Measurements from ENCODE around the gene DUSP16. TPM values are rescaled to one million over a fixed set of nuclear protein-coding genes. Genes with fewer than 3 reads are reported as not detected.

Gene DUSP16
- total and polyA plus RNA-seq, 5 donors from 2014 or later, result 29.4 to 108 (median 30.3) TPM

- H3K27ac Mint-ChIP-seq, result peak overlapping the region; percentile 29 to 98 (median 80)
- H3K4me3 Mint-ChIP-seq, result no peak overlapping the region
- peaks cover 41 to 77% (median 58%) of the 10 kb centered on the region in 4 donors for H3K4me1 Mint-ChIP-seq
Measured at GRCh38 chr12:12436831-12437345, 125.8 kb downstream of the DUSP16 start.

GRCh38 chr12:12433203-12433731 is 129.4 kb downstream of the DUSP16 start:
- Histone ChIP-seq H3K9me3 (ENCODE audit: control insufficient read depth in 2 of 2, low read length in 2 of 2) (no peaks in the 10 kb centered on the region), H3K36me3 (ENCODE audit: control insufficient read depth, insufficient read depth, low read length) (peaks cover 15% of the 10 kb centered on the region), H3K27ac (ENCODE audit: insufficient read depth, low read length, poor library complexity, severe bottlenecking) (no peak overlapping the region), H3K4me3 (ENCODE audit: low read depth, low read length) (no peak overlapping the region), H3K27me3 (ENCODE audit: control insufficient read depth, insufficient read depth, low read length) (no peaks in the 10 kb centered on the region), H3K4me1 (ENCODE audit: control insufficient read depth, insufficient read depth, low read length, poor library complexity, severe bottlenecking) (peaks cover 22% of the 10 kb centered on the region)
- Mint-ChIP-seq H3K4me3 (peak overlapping the region in 2 of 4 donors; percentile 25 to 51), H3K27me3 (no peaks in the 10 kb centered on the region), H3K27ac (peak overlapping the region; percentile 60 to 91 (median 85)), H3K4me1 (peaks cover 23 to 66% (median 59%) of the 10 kb centered on the region in 4 donors), H3K9me3 (no peaks in the 10 kb centered on the region), H3K36me3 (peaks cover 19% of the 10 kb centered on the region)
- DNase-seq (no peak), ATAC-seq (ENCODE audit: low read depth in 2 of 2) (no peak)

More at GRCh38 chr12:12436831-12437345, 125.8 kb downstream of the DUSP16 start:
- H3K36me3 ChIP-seq (ENCODE audit: control insufficient read depth, insufficient read depth, low read length), result peaks cover 15% of the 10 kb centered on the region
- Mint-ChIP-seq H3K36me3 (peaks cover 19% of the 10 kb centered on the region), H3K9me3 (no peaks in the 10 kb centered on the region), H3K27me3 (no peaks in the 10 kb centered on the region)
- H3K4me3 ChIP-seq (ENCODE audit: low read depth, low read length), result no peak overlapping the region
- H3K27me3 ChIP-seq (ENCODE audit: control insufficient read depth, insufficient read depth, low read length), result no peaks in the 10 kb centered on the region
- H3K27ac ChIP-seq (ENCODE audit: insufficient read depth, low read length, poor library complexity, severe bottlenecking), result no peak overlapping the region
- ATAC-seq (ENCODE audit: low read depth in 2 of 2) (no peak), DNase-seq (no peak)
- H3K9me3 ChIP-seq (ENCODE audit: control insufficient read depth in 2 of 2, low read length in 2 of 2), result no peaks in the 10 kb centered on the region
- peaks cover 43% of the 10 kb centered on the region for H3K4me1 ChIP-seq (ENCODE audit: control insufficient read depth, insufficient read depth, low read length, poor library complexity, severe bottlenecking)

GRCh38 chr12:12432364-12432763 is 130.3 kb downstream of the DUSP16 start:
- Histone ChIP-seq H3K4me1 (ENCODE audit: control insufficient read depth, insufficient read depth, low read length, poor library complexity, severe bottlenecking) (peaks cover 18% of the 10 kb centered on the region), H3K27me3 (ENCODE audit: control insufficient read depth, insufficient read depth, low read length) (no peaks in the 10 kb centered on the region), H3K27ac (ENCODE audit: insufficient read depth, low read length, poor library complexity, severe bottlenecking) (no peak overlapping the region), H3K9me3 (ENCODE audit: control insufficient read depth in 2 of 2, low read length in 2 of 2) (no peaks in the 10 kb centered on the region), H3K4me3 (ENCODE audit: low read depth, low read length) (no peak overlapping the region), H3K36me3 (ENCODE audit: control insufficient read depth, insufficient read depth, low read length) (peaks cover 14% of the 10 kb centered on the region)
- Mint-ChIP-seq H3K4me3 (peak overlapping the region in 1 of 4 donors; percentile 25), H3K4me1 (peaks cover 30 to 66% (median 60%) of the 10 kb centered on the region in 4 donors), H3K36me3 (peaks cover 18% of the 10 kb centered on the region), H3K27ac (peak overlapping the region; percentile 34 to 67 (median 53)), H3K9me3 (no peaks in the 10 kb centered on the region), H3K27me3 (no peaks in the 10 kb centered on the region)
- DNase-seq (no peak), ATAC-seq (ENCODE audit: low read depth in 2 of 2) (no peak)

GRCh38 chr12:12428961-12429657 is 133.6 kb downstream of the DUSP16 start:
- H3K4me1 Mint-ChIP-seq, result peaks cover 33 to 61% (median 59%) of the 10 kb centered on the region in 4 donors
- ATAC-seq (ENCODE audit: low read depth in 2 of 2), result no peak
- H3K4me1 ChIP-seq (ENCODE audit: control insufficient read depth, insufficient read depth, low read length, poor library complexity, severe bottlenecking), result peaks cover 18% of the 10 kb centered on the region

GRCh38 chr12:12428047-12428446 is 134.6 kb downstream of the DUSP16 start:
- H3K9me3 Mint-ChIP-seq, result peaks cover 0 to 20% (median 7%) of the 10 kb centered on the region in 7 donors
- Histone ChIP-seq H3K9me3 (ENCODE audit: control insufficient read depth in 2 of 2, low read length in 2 of 2) (peaks cover 12 to 15% of the 10 kb centered on the region in 2 experiments), H3K4me3 (ENCODE audit: low read depth, low read length) (no peak overlapping the region), H3K27ac (ENCODE audit: insufficient read depth, low read length, poor library complexity, severe bottlenecking) (no peak overlapping the region), H3K36me3 (ENCODE audit: control insufficient read depth, insufficient read depth, low read length) (no peaks in the 10 kb centered on the region), H3K4me1 (ENCODE audit: control insufficient read depth, insufficient read depth, low read length, poor library complexity, severe bottlenecking) (peaks cover 14% of the 10 kb centered on the region), H3K27me3 (ENCODE audit: control insufficient read depth, insufficient read depth, low read length) (no peaks in the 10 kb centered on the region)
- no peak overlapping the region for H3K4me3 Mint-ChIP-seq
- H3K4me1 Mint-ChIP-seq, result peaks cover 32 to 59% (median 50%) of the 10 kb centered on the region in 4 donors
- ATAC-seq (ENCODE audit: low read depth in 2 of 2), result no peak
- no peak for DNase-seq
- no peaks in the 10 kb centered on the region for H3K27me3 Mint-ChIP-seq
- peak overlapping the region in 1 of 3 donors; percentile 55 for H3K27ac Mint-ChIP-seq
- H3K36me3 Mint-ChIP-seq, result peaks cover 11% of the 10 kb centered on the region

More at GRCh38 chr12:12428961-12429657, 133.6 kb downstream of the DUSP16 start:
- no peaks in the 10 kb centered on the region for H3K36me3 ChIP-seq (ENCODE audit: control insufficient read depth, insufficient read depth, low read length)
- peaks cover 0 to 10% (median 5%) of the 10 kb centered on the region in 7 donors for H3K9me3 Mint-ChIP-seq
- H3K36me3 Mint-ChIP-seq, result peaks cover 11% of the 10 kb centered on the region
- no peak overlapping the region for H3K27ac ChIP-seq (ENCODE audit: insufficient read depth, low read length, poor library complexity, severe bottlenecking)
- H3K4me3 ChIP-seq (ENCODE audit: low read depth, low read length), result no peak overlapping the region
- no peaks in the 10 kb centered on the region for H3K27me3 ChIP-seq (ENCODE audit: control insufficient read depth, insufficient read depth, low read length)
- H3K4me3 Mint-ChIP-seq, result peak overlapping the region in 2 of 4 donors; percentile 56 to 69
- no peaks in the 10 kb centered on the region for H3K27me3 Mint-ChIP-seq
- DNase-seq, result no peak
- peaks cover 5% of the 10 kb centered on the region in 2 experiments for H3K9me3 ChIP-seq (ENCODE audit: control insufficient read depth in 2 of 2, low read length in 2 of 2)
- peak overlapping the region in 2 of 3 donors; percentile 55 to 78 for H3K27ac Mint-ChIP-seq

- peaks cover 29 to 54% (median 46%) of the 10 kb centered on the region in 4 donors for H3K4me1 Mint-ChIP-seq
Measured at GRCh38 chr12:12427568-12427967, 135.1 kb downstream of the DUSP16 start.

GRCh38 chr12:12425616-12426015 is 137.0 kb downstream of the DUSP16 start:
- Histone ChIP-seq H3K9me3 (ENCODE audit: control insufficient read depth in 2 of 2, low read length in 2 of 2) (peaks cover 13 to 16% of the 10 kb centered on the region in 2 experiments), H3K4me1 (ENCODE audit: control insufficient read depth, insufficient read depth, low read length, poor library complexity, severe bottlenecking) (peaks cover 7% of the 10 kb centered on the region), H3K36me3 (ENCODE audit: control insufficient read depth, insufficient read depth, low read length) (no peaks in the 10 kb centered on the region), H3K27me3 (ENCODE audit: control insufficient read depth, insufficient read depth, low read length) (no peaks in the 10 kb centered on the region), H3K4me3 (ENCODE audit: low read depth, low read length) (no peak overlapping the region), H3K27ac (ENCODE audit: insufficient read depth, low read length, poor library complexity, severe bottlenecking) (no peak overlapping the region)
- H3K36me3 Mint-ChIP-seq, result peaks cover 25% of the 10 kb centered on the region
- H3K27ac Mint-ChIP-seq, result peak overlapping the region in 1 of 3 donors; percentile 15
- peak overlapping the region in 1 of 4 donors; percentile 52 for H3K4me3 Mint-ChIP-seq
- DNase-seq (no peak), ATAC-seq (ENCODE audit: low read depth in 2 of 2) (no peak)
- H3K9me3 Mint-ChIP-seq, result peaks cover 0 to 32% (median 11%) of the 10 kb centered on the region in 7 donors
- peaks cover 21 to 41% (median 38%) of the 10 kb centered on the region in 4 donors for H3K4me1 Mint-ChIP-seq
- no peaks in the 10 kb centered on the region for H3K27me3 Mint-ChIP-seq

More at GRCh38 chr12:12427568-12427967, 135.1 kb downstream of the DUSP16 start:
- Mint-ChIP-seq H3K27me3 (no peaks in the 10 kb centered on the region), H3K4me3 (no peak overlapping the region), H3K36me3 (peaks cover 11% of the 10 kb centered on the region), H3K9me3 (peaks cover 0 to 21% (median 7%) of the 10 kb centered on the region in 7 donors), H3K27ac (peak overlapping the region in 2 of 3 donors; percentile 38 to 55)
- peaks cover 13 to 16% of the 10 kb centered on the region in 2 experiments for H3K9me3 ChIP-seq (ENCODE audit: control insufficient read depth in 2 of 2, low read length in 2 of 2)
- H3K4me3 ChIP-seq (ENCODE audit: low read depth, low read length), result no peak overlapping the region
- H3K36me3 ChIP-seq (ENCODE audit: control insufficient read depth, insufficient read depth, low read length), result no peaks in the 10 kb centered on the region
- ATAC-seq (ENCODE audit: low read depth in 2 of 2) (no peak), DNase-seq (no peak)
- no peaks in the 10 kb centered on the region for H3K27me3 ChIP-seq (ENCODE audit: control insufficient read depth, insufficient read depth, low read length)
- H3K27ac ChIP-seq (ENCODE audit: insufficient read depth, low read length, poor library complexity, severe bottlenecking), result no peak overlapping the region
- peaks cover 14% of the 10 kb centered on the region for H3K4me1 ChIP-seq (ENCODE audit: control insufficient read depth, insufficient read depth, low read length, poor library complexity, severe bottlenecking)

Measured in CD4-positive, CD25-positive, alpha-beta regulatory T cell (primary cell).